ENCODE data around the gene IPO4. TPM values are rescaled to one million over a fixed set of nuclear protein-coding genes. Genes with fewer than 3 reads are reported as not detected.

The IPO4 gene
- total and polyA plus RNA-seq, 2 of the 8 experiments (the other 6 are each of a cell fraction or from before 2014, with no cell fraction given): 55.5 to 108 TPM

- CTCF ChIA-PET (ENCODE audit: partially characterized antibody): interaction anchor here (0.6 to 1.5 kb wide), 3 partner anchors 11 to 1632 kb away, joined by 3 to 8 read pairs (median 3); partner anchors contain the start of gene IRF9
- TF ChIP-seq EGR1 (IDR thresholded peaks at IDR 0.05; ENCODE audit: borderline replicate concordance, low read depth, low read length) (no peak), SAP30 (IDR thresholded peaks at IDR 0.05; ENCODE audit: insufficient read depth, insufficient replicate concordance, low read length) (no peak), SUZ12 (IDR thresholded peaks at IDR 0.05; ENCODE audit: low read length) (no peak)
- no peak for DNase-seq (ENCODE audit: low read depth in 1 of 2, low spot score in 2 of 2)
- H3K4me1 ChIP-seq (replicated peaks in 1 of 4; ENCODE audit: control insufficient read depth in 3 of 4, insufficient read depth in 4 of 4, low read length in 3 of 4): peaks cover 0 to 7% (median 4%) of the 10 kb centered on the region in 4 experiments; a peak in 6 of 7 replicates
- no peak overlapping the region for H2BK5ac ChIP-seq (ENCODE audit: low read depth, low read length)
- FAIRE-seq: no peak
- H3K14ac ChIP-seq (ENCODE audit: insufficient read length): no peak overlapping the region
- H3K4ac ChIP-seq (replicated peaks; ENCODE audit: insufficient read length, low read depth, low read length): no peak overlapping the region
- H4K91ac ChIP-seq (replicated peaks; ENCODE audit: insufficient read length, low read length): no peak overlapping the region
- H3K56ac ChIP-seq (replicated peaks; ENCODE audit: insufficient read length, low read depth, low read length): no peak overlapping the region
- no peaks in the 10 kb centered on the region for H3K9me3 ChIP-seq (ENCODE audit: insufficient read depth in 2 of 2, low read depth in 1 of 2, low read length in 1 of 2)
- peaks cover 5% of the 10 kb centered on the region for H3K23me2 ChIP-seq (ENCODE audit: low read depth, low read length)
- H3K4me2 ChIP-seq (ENCODE audit: insufficient read depth in 1 of 2, low read depth in 2 of 2, low read length in 2 of 2): no peak overlapping the region
- H3K27me3 ChIP-seq (replicated peaks in 1 of 4; ENCODE audit: control insufficient read depth in 3 of 4, extremely low read depth in 1 of 4, insufficient read depth in 3 of 4, low read length in 3 of 4): no peaks in the 10 kb centered on the region
- POLR2A ChIA-PET (ENCODE audit: partially characterized antibody): interaction anchor here (0.6 to 9.3 kb wide), 8 partner anchors 9 to 43 kb away, joined by 3 to 158 read pairs (median 6); partner anchors contain the start of genes EMC9, IRF9, MDP1 and REC8
- 95% methylated on average over 15 of the region's 19 CpGs; no CpG with 5 or more reads in 1 of the 2 experiments for WGBS, 2 experiments (ENCODE audit: extremely low coverage in 1 of 2, insufficient coverage in 1 of 2, insufficient read length in 1 of 2, insufficient replicate concordance in 2 of 2, low coverage in 1 of 2, low lambda C conversion rate in 2 of 2, missing lambda C conversion rate in 1 of 2)
- peaks cover 0 to 13% of the 10 kb centered on the region in 2 experiments; a peak in 2 of 4 replicates for H3K79me2 ChIP-seq (ENCODE audit: control insufficient read depth in 1 of 2, insufficient read depth in 2 of 2, low read length in 2 of 2)
- no peak overlapping the region for H3K23ac ChIP-seq (ENCODE audit: insufficient read length)
- H4K8ac ChIP-seq (ENCODE audit: extremely low read depth, insufficient read depth, low read length): no peak overlapping the region
- H3K27ac ChIP-seq (ENCODE audit: low read depth, low read length): no peak overlapping the region
- no peak overlapping the region for H3K18ac ChIP-seq (ENCODE audit: extremely low read depth, low read length)
- H4K5ac ChIP-seq (ENCODE audit: insufficient read length, low read depth, low read length): no peak overlapping the region
- no peak overlapping the region for H2AK5ac ChIP-seq (ENCODE audit: low read depth, low read length)
- H2BK12ac ChIP-seq (ENCODE audit: low read depth, low read length): no peak overlapping the region
- no peak overlapping the region for H3K9ac ChIP-seq (replicated peaks in 1 of 4; ENCODE audit: extremely low read depth in 1 of 4, low read depth in 3 of 4, low read length in 3 of 4)
- no peak overlapping the region for H2AFZ ChIP-seq (ENCODE audit: low read length)
- H3K4me3 ChIP-seq (ENCODE audit: extremely low read depth in 1 of 4, insufficient read depth in 2 of 4, low read depth in 3 of 4, low read length in 4 of 4): no peak overlapping the region
- H4K20me1 ChIP-seq (replicated peaks in 1 of 2; ENCODE audit: control insufficient read depth in 1 of 2, insufficient read depth in 2 of 2, low read length in 2 of 2): peaks cover 2 to 25% of the 10 kb centered on the region in 2 experiments
- no peak overlapping the region for H2BK20ac ChIP-seq (ENCODE audit: low read length)
- H3K79me1 ChIP-seq (ENCODE audit: low read depth, low read length): peaks cover 14% of the 10 kb centered on the region
- no peak overlapping the region for H2BK15ac ChIP-seq (ENCODE audit: low read length)
- H2BK120ac ChIP-seq (replicated peaks; ENCODE audit: low read depth, low read length): no peak overlapping the region
- peaks cover 20 to 75% (median 61%) of the 10 kb centered on the region in 4 experiments; a peak in 7 of 8 replicates for H3K36me3 ChIP-seq (ENCODE audit: control insufficient read depth in 2 of 4, insufficient read depth in 4 of 4, low read length in 3 of 4)
Measured at GRCh38 chr14:24184104-24184970, 4.3 kb downstream of the IPO4 start.

Data from H1 (cell line).